Keratinocyte (primary cell): ENCODE results near the gene SSBP2. TPM values are rescaled to one million over a fixed set of nuclear protein-coding genes. Genes with fewer than 3 reads are reported as not detected.

Experiments
- DNase-seq: peaks from one replicate; pipeline ENCODE4 v3.0.0-alpha.2; 2011; ENCODE audit warnings: low read depth, missing footprints, low spot score
- FAIRE-seq: peaks from 2 replicates; lab custom pipeline; 2011; peaks lifted over from hg19 to GRCh38; lab: Jason Lieb, UNC
- H2AFZ ChIP-seq: 2 replicates; pipeline ENCODE4 v1.6.0; 2012; ENCODE audit warnings: low read length, control low read depth, inconsistent platforms; ENCODE audit not compliant: control insufficient read depth
- H3K27ac ChIP-seq: 2 replicates; pipeline ENCODE4 v1.5.1; 2011; ENCODE audit warnings: low read length; ENCODE audit not compliant: control insufficient read depth, insufficient read depth
- H3K27me3 ChIP-seq: 3 replicates; pipeline ENCODE4 v1.6.0; 2011; ENCODE audit warnings: low read length; ENCODE audit not compliant: control insufficient read depth, insufficient read depth; ENCODE audit errors: extremely low read depth
- H3K36me3 ChIP-seq, 2 experiments: 2 replicates in 1 of 2; 3 replicates in 1 of 2; pipeline ENCODE4 v1.5.1; 2011; ENCODE audit warnings: low read length in 2 of 2, mild to moderate bottlenecking in 1 of 2; ENCODE audit not compliant: control insufficient read depth in 2 of 2, insufficient read depth in 2 of 2; ENCODE audit errors: extremely low read depth in 1 of 2
- H3K4me1 ChIP-seq: 3 replicates; pipeline ENCODE4 v1.5.1; 2011; ENCODE audit warnings: low read length; ENCODE audit not compliant: control insufficient read depth, insufficient read depth; ENCODE audit errors: extremely low read depth
- H3K4me2 ChIP-seq: 3 replicates; pipeline ENCODE4 v1.6.0; 2011; ENCODE audit warnings: low read depth, low read length; ENCODE audit not compliant: control insufficient read depth, insufficient read depth; ENCODE audit errors: extremely low read depth
- H3K4me3 ChIP-seq, 3 experiments: fragments of 200-600 bp in 1 of 3; sonication (generic) in 1 of 3; 2 replicates in 2 of 3; 3 replicates in 1 of 3; pipeline ENCODE4 v1.5.1; 2011 to 2016; ENCODE audit warnings: low read length in 3 of 3, mild to moderate bottlenecking in 3 of 3, control low read depth in 2 of 3, inconsistent platforms in 1 of 3, low read depth in 1 of 3, mixed read lengths in 1 of 3, mixed run types in 1 of 3, moderate library complexity in 1 of 3; ENCODE audit not compliant: control insufficient read depth in 2 of 3, insufficient read depth in 2 of 3; ENCODE audit errors: extremely low read depth in 1 of 3
- H3K79me2 ChIP-seq: 2 replicates; pipeline ENCODE4 v1.6.0; 2012; ENCODE audit warnings: low read length; ENCODE audit not compliant: control insufficient read depth, insufficient read depth
- H3K9ac ChIP-seq: 3 replicates; pipeline ENCODE4 v1.6.0; 2011; ENCODE audit warnings: low read length; ENCODE audit not compliant: control insufficient read depth, insufficient read depth; ENCODE audit errors: extremely low read depth
- H3K9me1 ChIP-seq: 3 replicates; pipeline ENCODE4 v1.6.0; 2011; ENCODE audit warnings: low read length; ENCODE audit not compliant: control insufficient read depth, insufficient read depth; ENCODE audit errors: extremely low read depth
- H3K9me3 ChIP-seq: 2 replicates; pipeline ENCODE4 v1.5.1; 2012; ENCODE audit warnings: low read depth, low read length; ENCODE audit not compliant: control insufficient read depth
- H4K20me1 ChIP-seq: 3 replicates; pipeline ENCODE4 v1.6.0; 2011; ENCODE audit warnings: low read length; ENCODE audit not compliant: control insufficient read depth, insufficient read depth; ENCODE audit errors: extremely low read depth
- CTCF ChIP-seq, 3 experiments: IDR thresholded peaks in 1 of 3; conservative IDR thresholded peaks in 1 of 3; optimal IDR thresholded peaks in 1 of 3; 2 replicates in 2 of 3; 3 replicates in 1 of 3; pipeline versions ENCODE3 to v1.5.1; 2011; ENCODE audit warnings: low read length in 3 of 3, mild to moderate bottlenecking in 3 of 3, moderate library complexity in 2 of 3, control low read depth in 1 of 3, inconsistent platforms in 1 of 3; ENCODE audit not compliant: insufficient read depth in 2 of 3; ENCODE audit errors: extremely low read depth in 1 of 3
- EZH2 ChIP-seq: IDR thresholded peaks from one replicate; pipeline ENCODE4 v1.6.1; 2012; ENCODE audit warnings: inconsistent platforms, mild to moderate bottlenecking, low read length, moderate library complexity
- dilution Hi-C: fragments of 300-500 bp; cut with MboI; formaldehyde crosslinking; loops from one replicate; pipeline ENCODE4 v1.7.0; 2020; ENCODE audit warnings: low sequenced_read_pairs; ENCODE audit not compliant: extremely low pct_ligation_motif_present
- polyA plus RNA-seq, 5 experiments: library from polyadenylated mRNA; depleted of rRNA in 3 of 5; stranded (reverse) in 3 of 5; stranded (forward) in 1 of 5; unstranded in 1 of 5; fragments of >200 nt; gene quantifications; 1 replicate in 1 of 5; 2 replicates in 3 of 5; 3 replicates in 1 of 5; pipeline versions ENCODE4 v1.2.1 to v1.2.3, GENCODE V29; 2011 to 2012; ENCODE audit warnings: missing spikeins in 2 of 5, low read depth in 1 of 5, low replicate concordance in 1 of 5

The SSBP2 gene
- polyA plus RNA-seq, 1 donor (not counting 4 experiments of a cell fraction or from before 2014, with no cell fraction given): 14.6 TPM

GRCh38 chr5:81719743-81720345 is 31.1 kb downstream of the SSBP2 start:
- no peaks in the 10 kb centered on the region for H3K27me3 ChIP-seq
- no peak overlapping the region for H3K4me2 ChIP-seq
- TF ChIP-seq CTCF (optimal IDR thresholded peaks at IDR 0.05 in 1 of 3, IDR thresholded peaks at IDR 0.05 in 1 of 3, conservative IDR thresholded peaks at IDR 0.05 in 1 of 3; ENCODE audit: extremely low read depth in 1 of 3, insufficient read depth in 2 of 3, low read length in 3 of 3) (no peak), EZH2 (no peak)
- no peaks in the 10 kb centered on the region for H3K79me2 ChIP-seq
- H3K36me3 ChIP-seq: no peaks in the 10 kb centered on the region
- H3K9me3 ChIP-seq: no peaks in the 10 kb centered on the region
- H3K4me1 ChIP-seq: no peaks in the 10 kb centered on the region
- H2AFZ ChIP-seq: no peak overlapping the region
- no peak overlapping the region for H3K4me3 ChIP-seq
- DNase-seq: no peak
- H3K27ac ChIP-seq: no peak overlapping the region
- H3K9me1 ChIP-seq: no peaks in the 10 kb centered on the region
- FAIRE-seq: no peak
- H4K20me1 ChIP-seq: no peaks in the 10 kb centered on the region
- dilution Hi-C loops: no loop called here
- H3K9ac ChIP-seq: no peak overlapping the region

- Histone ChIP-seq H4K20me1 (no peaks in the 10 kb centered on the region), H3K9me3 (no peaks in the 10 kb centered on the region), H2AFZ (no peak overlapping the region), H3K79me2 (no peaks in the 10 kb centered on the region), H3K9ac (no peak overlapping the region), H3K4me1 (no peaks in the 10 kb centered on the region), H3K9me1 (no peaks in the 10 kb centered on the region), H3K4me3 (no peak overlapping the region), H3K4me2 (no peak overlapping the region), H3K36me3 (no peaks in the 10 kb centered on the region), H3K27ac (no peak overlapping the region), H3K27me3 (no peaks in the 10 kb centered on the region)
- no peak for TF ChIP-seq CTCF (optimal IDR thresholded peaks at IDR 0.05 in 1 of 3, IDR thresholded peaks at IDR 0.05 in 1 of 3, conservative IDR thresholded peaks at IDR 0.05 in 1 of 3; ENCODE audit: extremely low read depth in 1 of 3, insufficient read depth in 2 of 3, low read length in 3 of 3)
- no peak for TF ChIP-seq EZH2
- DNase-seq (no peak), FAIRE-seq (no peak)
- dilution Hi-C loops: no loop called here
Measured at GRCh38 chr5:81718300-81718699, 32.6 kb downstream of the SSBP2 start.
